GM21717 (cell line): ENCODE measurements around the gene UTP3.
"Not testable (repeated sequence)": the region's sequence is repeated elsewhere in the genome, so short reads cannot be mapped to it uniquely, and the experiment has no call there.

Source experiments
- ATAC-seq: cut with Tn5 transposase; IDR thresholded peaks from one replicate; pipeline ENCODE4 v1.9.1; 2021; ENCODE audit warnings: mild to moderate bottlenecking, moderate library complexity; ENCODE audit not compliant: unreplicated experiment

UTP3 gene

GRCh38 chr4:70687821-70688794 lies at the start of gene UTP3:
Gene UTP3 (plus strand): TSS chr4:70688532. CDS start chr4:70688678, 146 bp downstream.
- peak; percentile 95 for ATAC-seq

- ATAC-seq = no peak
Observed at GRCh38 chr4:70640192-70640591, 48.1 kb upstream of the UTP3 start.

GRCh38 chr4:70650741-70651140 lies 37.6 kb upstream of the UTP3 start:
- ATAC-seq = not testable (repeated sequence)

GRCh38 chr4:70651864-70652506 lies 36.3 kb upstream of the UTP3 start:
- ATAC-seq = no peak

- ATAC-seq = no peak
Observed at GRCh38 chr4:70654605-70655011, 33.7 kb upstream of the UTP3 start.

GRCh38 chr4:70657326-70657725 lies 31.0 kb upstream of the UTP3 start:
- no peak for ATAC-seq

- no peak for ATAC-seq
Observed at GRCh38 chr4:70658418-70658817, 29.9 kb upstream of the UTP3 start.

GRCh38 chr4:70660106-70660505 lies 28.2 kb upstream of the UTP3 start:
- no peak for ATAC-seq

GRCh38 chr4:70661309-70661922 lies 26.9 kb upstream of the UTP3 start:
- ATAC-seq = peak; percentile 80

GRCh38 chr4:70666369-70666768 lies 22.0 kb upstream of the UTP3 start, which contains the start of gene JCHAIN:
Gene JCHAIN (minus strand): TSS chr4:70666508. CDS start chr4:70666490, 18 bp downstream.
- peak; percentile 59 for ATAC-seq

- ATAC-seq = no peak
Observed at GRCh38 chr4:70667740-70668535, 20.4 kb upstream of the UTP3 start.

- ATAC-seq = no peak
Observed at GRCh38 chr4:70670332-70671014, 17.9 kb upstream of the UTP3 start.

- no peak for ATAC-seq
Observed at GRCh38 chr4:70671091-70671490, 17.2 kb upstream of the UTP3 start.

GRCh38 chr4:70674191-70674590 lies 14.1 kb upstream of the UTP3 start:
- ATAC-seq = no peak

GRCh38 chr4:70674731-70675130 lies 13.6 kb upstream of the UTP3 start:
- no peak for ATAC-seq

- no peak for ATAC-seq
Observed at GRCh38 chr4:70676554-70677090, 11.7 kb upstream of the UTP3 start.

GRCh38 chr4:70678383-70678999 lies 9.8 kb upstream of the UTP3 start:
- ATAC-seq = peak; percentile 75

- ATAC-seq = no peak
Observed at GRCh38 chr4:70680934-70681333, 7.4 kb upstream of the UTP3 start.

- ATAC-seq = peak; percentile 44
Observed at GRCh38 chr4:70681704-70682103, 6.6 kb upstream of the UTP3 start.
